Astrocyte of the spinal cord (primary cell): Measurements from ENCODE around the gene C3AR1.

Experiments used
- DNase-seq: peaks from one replicate; pipeline ENCODE4 v3.0.0; 2011; ENCODE audit warnings: low read depth, low spot score
- H3K4me3 ChIP-seq: 2 replicates; pipeline ENCODE4 v1.5.1; 2011; ENCODE audit warnings: low read depth, mild to moderate bottlenecking, low read length, moderate library complexity
- in situ Hi-C: cut with HindIII; loops from 2 replicates; pipeline ENCODE4 v1.10.0; 2017; ENCODE audit warnings: low sequenced_read_pairs
- TF ChIP-seq, protein P1 (sequence below): IDR thresholded peaks from 2 replicates; pipeline ENCODE4 v1.5.1; 2012; ENCODE audit warnings: low read depth, mild to moderate bottlenecking, low read length, inconsistent platforms

The C3AR1 gene

DNA sequence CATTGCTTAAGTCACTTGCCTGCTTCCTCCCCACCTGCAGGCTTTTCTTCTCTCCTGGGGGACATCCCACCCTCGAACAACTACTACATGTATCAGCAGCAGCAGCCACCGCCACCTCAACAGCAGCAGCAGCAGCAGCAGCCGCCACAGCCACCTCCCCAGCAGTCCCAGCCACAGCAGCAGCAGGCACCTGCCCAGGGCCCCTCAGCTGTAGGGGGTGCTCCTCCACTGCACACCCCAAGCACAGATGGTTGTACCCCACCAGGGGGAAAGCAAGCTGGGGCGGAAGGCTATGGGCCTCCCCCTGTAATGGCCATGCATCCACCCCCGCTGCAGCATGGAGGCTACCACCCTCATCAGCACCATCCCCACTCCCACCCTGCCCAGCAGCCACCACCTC, 18.3 kb downstream of the C3AR1 start:
- in situ Hi-C loops: no loop called here
- TF ChIP-seq, protein P1, sequence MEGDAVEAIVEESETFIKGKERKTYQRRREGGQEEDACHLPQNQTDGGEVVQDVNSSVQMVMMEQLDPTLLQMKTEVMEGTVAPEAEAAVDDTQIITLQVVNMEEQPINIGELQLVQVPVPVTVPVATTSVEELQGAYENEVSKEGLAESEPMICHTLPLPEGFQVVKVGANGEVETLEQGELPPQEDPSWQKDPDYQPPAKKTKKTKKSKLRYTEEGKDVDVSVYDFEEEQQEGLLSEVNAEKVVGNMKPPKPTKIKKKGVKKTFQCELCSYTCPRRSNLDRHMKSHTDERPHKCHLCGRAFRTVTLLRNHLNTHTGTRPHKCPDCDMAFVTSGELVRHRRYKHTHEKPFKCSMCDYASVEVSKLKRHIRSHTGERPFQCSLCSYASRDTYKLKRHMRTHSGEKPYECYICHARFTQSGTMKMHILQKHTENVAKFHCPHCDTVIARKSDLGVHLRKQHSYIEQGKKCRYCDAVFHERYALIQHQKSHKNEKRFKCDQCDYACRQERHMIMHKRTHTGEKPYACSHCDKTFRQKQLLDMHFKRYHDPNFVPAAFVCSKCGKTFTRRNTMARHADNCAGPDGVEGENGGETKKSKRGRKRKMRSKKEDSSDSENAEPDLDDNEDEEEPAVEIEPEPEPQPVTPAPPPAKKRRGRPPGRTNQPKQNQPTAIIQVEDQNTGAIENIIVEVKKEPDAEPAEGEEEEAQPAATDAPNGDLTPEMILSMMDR: no peak
- H3K4me3 ChIP-seq: no peak overlapping the region
- DNase-seq: no peak

GRCh38 chr12:8045952-8046944, 19.9 kb downstream of the C3AR1 start:
- peak; percentile 81 for DNase-seq
- TF ChIP-seq, protein P1: peak; percentile 93
- no peak overlapping the region for H3K4me3 ChIP-seq
- in situ Hi-C loops: no loop called here

- in situ Hi-C loops: no loop called here
- DNase-seq: no peak
- TF ChIP-seq, protein P1: no peak
- H3K4me3 ChIP-seq: no peak overlapping the region
Measured at GRCh38 chr12:8040791-8041190, 25.4 kb downstream of the C3AR1 start.

DNA sequence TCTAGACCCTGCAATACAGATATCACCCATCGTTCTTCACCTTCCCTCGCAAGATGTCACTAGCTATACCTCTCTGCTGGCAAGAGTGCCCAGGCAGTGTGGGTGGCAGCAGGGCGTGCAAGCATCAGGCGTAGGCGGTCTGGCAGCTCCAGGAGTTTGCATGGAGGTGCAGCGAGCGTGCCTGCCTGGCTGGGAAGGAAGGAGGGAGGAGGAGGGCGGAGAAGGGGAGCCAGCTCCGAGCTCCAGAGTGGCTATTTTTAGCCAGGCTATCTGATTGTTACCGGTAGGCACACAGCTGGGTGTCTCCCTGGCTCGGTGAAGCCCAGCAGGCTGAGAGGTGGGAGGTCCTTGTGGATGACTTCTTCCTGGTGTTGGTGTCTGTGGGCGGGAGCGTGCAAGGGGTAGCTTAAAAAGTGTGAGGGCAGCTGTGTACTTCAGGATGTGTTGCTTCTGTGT, 27.5 kb downstream of the C3AR1 start:
- DNase-seq: peak; percentile 59
- peak overlapping the region; percentile 15 for H3K4me3 ChIP-seq
- TF ChIP-seq, protein P1: no peak
- in situ Hi-C loops: no loop called here

DNA sequence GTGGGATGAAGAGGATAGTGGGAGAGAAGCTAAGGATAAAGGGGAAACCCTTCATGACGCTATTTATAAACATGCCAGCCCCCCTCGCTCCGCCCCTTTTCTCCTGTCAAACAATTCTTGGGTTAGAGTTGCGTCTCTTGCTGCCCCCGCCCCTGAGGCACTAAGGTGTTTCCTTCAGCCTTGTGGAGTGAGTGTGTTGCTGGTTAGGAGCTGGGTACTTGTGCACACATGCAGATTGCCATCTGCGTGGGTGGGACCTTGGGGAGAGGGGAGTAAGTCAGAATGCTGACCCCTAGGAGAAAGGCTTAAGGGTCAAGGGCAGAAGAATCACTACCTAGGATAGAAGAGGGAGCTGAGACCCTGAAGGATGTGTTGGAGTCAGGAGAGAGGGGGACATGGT, 28.2 kb downstream of the C3AR1 start:
- in situ Hi-C loops: no loop called here
- no peak overlapping the region for H3K4me3 ChIP-seq
- TF ChIP-seq, protein P1: no peak
- no peak for DNase-seq

DNA sequence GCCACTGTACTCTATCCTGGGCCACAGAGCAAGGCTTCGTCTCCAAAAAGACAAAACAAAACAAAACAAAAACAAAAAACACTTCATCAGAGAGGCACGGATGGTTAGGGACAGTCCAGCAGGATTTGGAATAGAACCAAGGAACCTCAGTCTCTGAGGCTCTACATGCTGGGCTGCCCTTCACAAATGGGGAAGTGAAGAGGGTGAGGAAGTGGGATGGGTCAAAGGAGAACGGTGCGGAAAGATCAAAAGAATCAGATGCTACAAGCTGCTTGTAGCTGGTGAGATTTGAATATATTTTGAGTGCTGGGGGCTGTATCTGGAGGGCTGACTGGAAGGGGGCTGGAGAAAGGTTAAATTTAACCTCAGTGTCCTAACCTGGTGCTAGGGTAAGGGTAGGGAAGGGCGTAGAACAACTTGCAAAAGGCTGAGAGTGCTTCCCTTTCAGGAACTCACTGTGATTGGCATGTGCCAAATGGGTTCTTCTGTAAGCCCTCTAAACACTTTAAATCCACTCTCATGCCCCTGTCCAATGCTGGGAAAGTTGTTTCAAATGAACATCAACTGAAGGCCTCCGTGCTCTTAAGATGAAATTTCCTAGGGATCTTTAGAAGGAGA, 29.0 kb downstream of the C3AR1 start:
- no peak overlapping the region for H3K4me3 ChIP-seq
- in situ Hi-C loops: no loop called here
- TF ChIP-seq, protein P1: no peak
- DNase-seq: no peak
